Measurements from ENCODE around the gene CDK5RAP1. TPM values are rescaled to one million over a fixed set of nuclear protein-coding genes. Genes with fewer than 3 reads are reported as not detected.

The CDK5RAP1 gene
- total and polyA plus RNA-seq, 4 donors = 11.3 to 22.1 (median 14.8) TPM

GRCh38 chr20:33337531-33338165, 63.7 kb downstream of the CDK5RAP1 start:
- H3K27me3 ChIP-seq (ENCODE audit: control insufficient read depth in 4 of 4, insufficient read depth in 4 of 4, low read length in 3 of 4) = no peaks in the 10 kb centered on the region
- H3K9ac ChIP-seq (ENCODE audit: low read depth in 1 of 2, low read length in 2 of 2) = no peak overlapping the region
- no peak for TF ChIP-seq EGR1 (IDR thresholded peaks at IDR 0.05; ENCODE audit: low read depth in 2 of 2)
- no peak for TF ChIP-seq SP1 (IDR thresholded peaks at IDR 0.05)
- no peak for TF ChIP-seq RAD21 (IDR thresholded peaks at IDR 0.05)
- no peak for TF ChIP-seq ATF3 (IDR thresholded peaks at IDR 0.05)
- TF ChIP-seq MAX (IDR thresholded peaks at IDR 0.05) = no peak
- TF ChIP-seq FOXA2 (IDR thresholded peaks at IDR 0.05) = no peak
- no peak for TF ChIP-seq NR2F2 (IDR thresholded peaks at IDR 0.05)
- no peaks in the 10 kb centered on the region for H3K36me3 ChIP-seq (ENCODE audit: control insufficient read depth in 4 of 4, insufficient read depth in 3 of 4, low read depth in 1 of 4, low read length in 3 of 4)
- H3K4me3 ChIP-seq (ENCODE audit: low read depth in 1 of 3, low read length in 3 of 3) = no peak overlapping the region
- H3K9me3 ChIP-seq (ENCODE audit: control insufficient read depth in 4 of 4, low read length in 3 of 4) = no peaks in the 10 kb centered on the region
- H3K27ac ChIP-seq (ENCODE audit: low read depth in 1 of 2, low read length in 2 of 2) = no peak overlapping the region
- no peaks in the 10 kb centered on the region for H3K4me1 ChIP-seq (ENCODE audit: control insufficient read depth in 4 of 4, insufficient read depth in 4 of 4, low read length in 3 of 4)
- DNase-seq (ENCODE audit: low spot score) = no peak
- 83% methylated on average over 6 of the region's 6 CpGs for WGBS

GRCh38 chr20:33337119-33337518, 64.2 kb downstream of the CDK5RAP1 start:
- H3K4me1 ChIP-seq (ENCODE audit: control insufficient read depth in 4 of 4, insufficient read depth in 4 of 4, low read length in 3 of 4) = no peaks in the 10 kb centered on the region
- peaks cover 0 to 2% (median 0%) of the 10 kb centered on the region in 4 donors for H3K27me3 ChIP-seq (ENCODE audit: control insufficient read depth in 4 of 4, insufficient read depth in 4 of 4, low read length in 3 of 4)
- H3K4me3 ChIP-seq (ENCODE audit: low read depth in 1 of 3, low read length in 3 of 3) = no peak overlapping the region
- WGBS = 85% methylated on average over 8 of the region's 8 CpGs
- no peaks in the 10 kb centered on the region for H3K36me3 ChIP-seq (ENCODE audit: control insufficient read depth in 4 of 4, insufficient read depth in 3 of 4, low read depth in 1 of 4, low read length in 3 of 4)
- H3K9me3 ChIP-seq (ENCODE audit: control insufficient read depth in 4 of 4, low read length in 3 of 4) = no peaks in the 10 kb centered on the region
- H3K9ac ChIP-seq (ENCODE audit: low read depth in 1 of 2, low read length in 2 of 2) = no peak overlapping the region
- H3K27ac ChIP-seq (ENCODE audit: low read depth in 1 of 2, low read length in 2 of 2) = no peak overlapping the region
- TF ChIP-seq HNF4G (IDR thresholded peaks at IDR 0.05) (no peak), MAX (IDR thresholded peaks at IDR 0.05) (no peak), TAF1 (conservative IDR thresholded peaks at IDR 0.05) (no peak), GABPA (IDR thresholded peaks at IDR 0.05 in 1 of 2, conservative IDR thresholded peaks at IDR 0.05 in 1 of 2) (no peak), ZBTB33 (IDR thresholded peaks at IDR 0.05) (no peak), RAD21 (IDR thresholded peaks at IDR 0.05) (no peak), NR2F2 (IDR thresholded peaks at IDR 0.05) (no peak), FOXA2 (IDR thresholded peaks at IDR 0.05) (no peak), HNF4A (conservative IDR thresholded peaks at IDR 0.05) (no peak)
- DNase-seq (ENCODE audit: low spot score) = no peak

- H3K4me3 ChIP-seq (ENCODE audit: low read depth in 1 of 3, low read length in 3 of 3) = no peak overlapping the region
- H3K4me1 ChIP-seq (ENCODE audit: control insufficient read depth in 4 of 4, insufficient read depth in 4 of 4, low read length in 3 of 4) = no peaks in the 10 kb centered on the region
- H3K27me3 ChIP-seq (ENCODE audit: control insufficient read depth in 4 of 4, insufficient read depth in 4 of 4, low read length in 3 of 4) = peaks cover 0 to 2% (median 0%) of the 10 kb centered on the region in 4 donors
- TF ChIP-seq GABPA (IDR thresholded peaks at IDR 0.05 in 1 of 2, conservative IDR thresholded peaks at IDR 0.05 in 1 of 2) = no peak
- TF ChIP-seq RXRA (IDR thresholded peaks at IDR 0.05) = no peak
- TF ChIP-seq YY1 (IDR thresholded peaks at IDR 0.05) = no peak
- no peak for TF ChIP-seq ATF3 (IDR thresholded peaks at IDR 0.05)
- TF ChIP-seq ZBTB33 (IDR thresholded peaks at IDR 0.05) = no peak
- no peak for TF ChIP-seq CTCF (IDR thresholded peaks at IDR 0.05; ENCODE audit: low read depth, low read length, missing input control)
- no peak for TF ChIP-seq NR2F2 (IDR thresholded peaks at IDR 0.05)
- TF ChIP-seq RAD21 (IDR thresholded peaks at IDR 0.05) = no peak
- TF ChIP-seq MAX (IDR thresholded peaks at IDR 0.05) = no peak
- no peak for TF ChIP-seq HNF4G (IDR thresholded peaks at IDR 0.05)
- H3K9ac ChIP-seq (ENCODE audit: low read depth in 1 of 2, low read length in 2 of 2) = no peak overlapping the region
- H3K36me3 ChIP-seq (ENCODE audit: control insufficient read depth in 4 of 4, insufficient read depth in 3 of 4, low read depth in 1 of 4, low read length in 3 of 4) = no peaks in the 10 kb centered on the region
- no peaks in the 10 kb centered on the region for H3K9me3 ChIP-seq (ENCODE audit: control insufficient read depth in 4 of 4, low read length in 3 of 4)
- no peak for DNase-seq (ENCODE audit: low spot score)
- no peak overlapping the region for H3K27ac ChIP-seq (ENCODE audit: low read depth in 1 of 2, low read length in 2 of 2)
- WGBS = 95% methylated on average over 3 of the region's 3 CpGs
Observed at GRCh38 chr20:33336375-33336774, 64.9 kb downstream of the CDK5RAP1 start.

All from liver (tissue), 9 donors.